Uterus (tissue), 2 donors: Measurements from ENCODE around the gene PARP1.

Experiments used
- POLR2A ChIP-seq, 2 donors: fragments of 450-650 bp; IDR thresholded peaks; one replicate each; pipeline ENCODE4 v1.6.1; 2016; ENCODE audit warnings: antibody characterized with exemption in 2 of 2, mild to moderate bottlenecking in 1 of 2, moderate library complexity in 1 of 2
- TF ChIP-seq, protein P1 (sequence below), 4 experiments: fragments of 200-600 bp in 2 of 4; fragments of 450-650 bp in 2 of 4; sonication (generic) in 2 of 4; IDR thresholded peaks; one replicate each; pipeline ENCODE4 v1.5.1; 2016 to 2019; ENCODE audit warnings: antibody characterized with exemption in 4 of 4, mild to moderate bottlenecking in 2 of 4, moderate library complexity in 1 of 4

DNA sequence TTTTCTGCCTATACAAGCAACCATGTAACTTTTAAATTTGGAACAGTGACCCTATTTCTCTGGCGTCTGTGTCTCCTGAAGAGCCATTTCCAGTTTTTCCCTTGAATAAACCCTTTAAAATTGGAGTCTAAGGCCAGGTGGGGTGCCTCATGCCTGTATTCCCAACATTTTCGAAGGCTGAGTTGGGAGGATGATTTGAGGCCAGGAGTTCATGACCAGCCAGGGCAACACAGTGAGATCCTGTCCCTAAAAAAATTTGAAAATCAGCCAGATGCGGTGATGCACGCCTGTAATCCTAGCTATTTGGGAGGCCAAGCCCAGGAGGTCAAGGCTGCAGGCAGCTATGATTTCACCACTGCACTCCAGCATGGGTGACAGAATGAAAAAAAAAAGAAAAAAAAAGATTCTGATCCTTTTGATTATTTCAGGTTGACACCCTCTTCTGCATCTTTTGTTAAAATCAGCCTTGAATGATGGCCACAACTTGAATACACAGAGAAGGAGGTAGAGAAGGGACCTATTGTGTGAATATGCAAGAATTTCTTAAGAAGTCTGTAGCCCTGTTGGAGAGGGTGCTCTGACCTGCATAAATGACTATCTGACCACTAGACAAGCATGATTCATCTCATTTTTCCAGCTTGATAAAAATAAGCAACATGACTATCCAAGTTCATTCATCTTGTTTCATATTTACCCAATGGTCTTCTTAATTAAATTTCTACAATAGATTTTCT is 40.2 kb upstream of the PARP1 start:
- TF ChIP-seq, protein P1, sequence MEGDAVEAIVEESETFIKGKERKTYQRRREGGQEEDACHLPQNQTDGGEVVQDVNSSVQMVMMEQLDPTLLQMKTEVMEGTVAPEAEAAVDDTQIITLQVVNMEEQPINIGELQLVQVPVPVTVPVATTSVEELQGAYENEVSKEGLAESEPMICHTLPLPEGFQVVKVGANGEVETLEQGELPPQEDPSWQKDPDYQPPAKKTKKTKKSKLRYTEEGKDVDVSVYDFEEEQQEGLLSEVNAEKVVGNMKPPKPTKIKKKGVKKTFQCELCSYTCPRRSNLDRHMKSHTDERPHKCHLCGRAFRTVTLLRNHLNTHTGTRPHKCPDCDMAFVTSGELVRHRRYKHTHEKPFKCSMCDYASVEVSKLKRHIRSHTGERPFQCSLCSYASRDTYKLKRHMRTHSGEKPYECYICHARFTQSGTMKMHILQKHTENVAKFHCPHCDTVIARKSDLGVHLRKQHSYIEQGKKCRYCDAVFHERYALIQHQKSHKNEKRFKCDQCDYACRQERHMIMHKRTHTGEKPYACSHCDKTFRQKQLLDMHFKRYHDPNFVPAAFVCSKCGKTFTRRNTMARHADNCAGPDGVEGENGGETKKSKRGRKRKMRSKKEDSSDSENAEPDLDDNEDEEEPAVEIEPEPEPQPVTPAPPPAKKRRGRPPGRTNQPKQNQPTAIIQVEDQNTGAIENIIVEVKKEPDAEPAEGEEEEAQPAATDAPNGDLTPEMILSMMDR (IDR thresholded peaks at IDR 0.05), result no peak
- no peak for TF ChIP-seq POLR2A (IDR thresholded peaks at IDR 0.05)
